NCI-H187 treated with DMSO at 0.1 percent for 48 hours (cell line): ENCODE results near the gene PTPN13.

Experiments used
- DNase-seq: peaks from one replicate; lab custom pipeline; 2025; lab: John Stamatoyannopoulos, UW

PTPN13 gene

DNA sequence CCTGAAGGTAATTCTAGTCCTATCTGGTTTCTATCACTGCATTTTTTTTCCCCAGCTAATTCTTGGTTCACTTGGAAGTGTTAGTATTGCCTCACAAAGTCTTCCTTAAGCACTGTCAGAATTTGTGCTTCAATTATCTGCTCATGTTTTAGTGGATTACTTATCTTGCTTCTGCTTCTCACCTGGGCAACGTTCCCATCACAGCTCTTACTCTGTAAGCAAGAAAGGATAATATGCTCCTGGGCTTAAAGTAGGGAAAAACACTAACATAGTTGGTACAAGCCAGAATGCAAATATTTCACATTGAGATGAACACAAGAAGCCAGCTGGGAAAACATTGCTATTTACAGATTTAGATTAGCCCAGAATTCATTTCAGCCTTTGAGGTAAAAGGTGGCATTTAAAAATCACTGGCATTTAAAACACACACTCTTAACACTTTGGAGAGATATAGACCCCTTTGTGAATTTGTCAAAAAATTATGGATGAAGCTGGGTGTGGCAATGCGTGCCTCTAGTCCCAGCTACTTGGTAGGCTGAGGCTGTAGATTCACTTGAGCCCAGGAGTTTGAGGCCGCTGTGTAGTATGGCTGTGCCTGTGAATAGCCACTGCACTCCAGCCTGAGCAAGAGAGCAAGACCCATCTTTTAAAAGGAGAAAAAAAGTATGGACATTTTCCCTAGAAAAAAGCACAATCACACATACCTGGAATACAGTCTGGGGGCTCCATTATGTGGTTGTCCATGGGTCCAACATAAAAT lies 6.6 kb upstream of the PTPN13 start:
- no peak for DNase-seq

- DNase-seq: no peak
Measured at GRCh38 chr4:86592553-86593249, 1.4 kb upstream of the PTPN13 start.

DNA sequence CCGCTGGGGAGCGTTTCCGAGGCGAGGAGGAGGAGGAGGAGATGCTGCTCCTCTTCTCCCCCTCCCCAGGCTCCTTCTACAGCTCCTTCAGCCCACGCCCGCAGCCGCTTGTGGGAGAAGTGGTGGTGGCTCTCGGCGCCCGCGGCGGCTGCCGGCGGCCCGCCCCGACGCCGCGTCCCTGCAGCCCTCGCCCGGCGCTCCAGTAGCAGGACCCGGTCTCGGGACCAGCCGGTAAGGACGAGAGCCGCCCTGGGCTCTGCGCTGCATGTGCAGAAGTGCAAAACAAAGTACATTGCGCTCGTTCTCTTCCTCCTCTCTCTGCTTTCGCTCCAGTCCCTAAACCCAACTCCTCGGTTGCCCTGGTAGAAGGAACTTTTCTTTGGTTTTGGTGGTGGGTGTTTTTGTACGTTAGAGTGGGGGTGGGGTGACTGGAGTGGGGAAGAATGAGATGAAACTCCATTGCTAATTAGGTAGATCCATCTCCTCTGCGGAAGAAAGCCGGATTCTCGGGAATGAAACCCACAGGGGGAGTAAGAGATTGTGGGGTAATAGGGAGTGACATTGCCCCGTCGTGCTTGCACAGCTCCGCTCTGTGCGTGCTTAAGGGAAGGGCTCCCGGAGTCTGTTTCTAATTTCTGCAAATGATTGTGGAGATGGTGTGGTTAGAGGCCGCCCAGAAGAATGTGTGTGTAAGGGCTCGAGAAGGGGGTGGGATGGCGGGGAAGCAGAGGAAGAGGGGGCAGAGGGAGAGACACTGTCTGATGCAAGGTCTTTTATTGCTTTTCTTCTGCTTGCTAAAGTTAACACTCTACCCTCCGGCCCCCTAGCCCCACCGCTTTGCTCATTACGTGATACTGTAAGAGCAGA lies 677 bp downstream of the PTPN13 start:
- DNase-seq: no peak

DNA sequence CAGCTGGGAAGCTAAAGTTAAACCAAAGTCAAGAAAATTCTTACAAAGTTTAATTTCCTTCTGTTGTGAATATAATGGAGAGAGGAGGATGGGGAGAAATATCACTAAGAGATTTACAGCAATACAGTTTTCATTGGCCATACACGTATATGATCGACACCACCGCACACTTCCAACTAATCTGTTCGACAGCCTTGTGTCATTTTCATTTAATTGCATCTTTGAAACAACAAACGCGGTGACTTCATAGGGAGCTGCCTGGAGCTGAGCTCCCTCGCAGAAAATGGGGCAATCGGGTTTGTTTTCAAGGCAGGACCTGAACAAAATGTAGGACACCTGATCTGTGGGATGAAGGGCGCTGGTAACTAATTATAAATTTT lies 1.3 kb downstream of the PTPN13 start:
- DNase-seq: no peak

GRCh38 chr4:86596807-86597206 lies 2.7 kb downstream of the PTPN13 start:
- no peak for DNase-seq

GRCh38 chr4:86600007-86600653 lies 6.0 kb downstream of the PTPN13 start:
- DNase-seq: no peak

GRCh38 chr4:86603311-86603885 lies 9.3 kb downstream of the PTPN13 start:
- no peak for DNase-seq

DNA sequence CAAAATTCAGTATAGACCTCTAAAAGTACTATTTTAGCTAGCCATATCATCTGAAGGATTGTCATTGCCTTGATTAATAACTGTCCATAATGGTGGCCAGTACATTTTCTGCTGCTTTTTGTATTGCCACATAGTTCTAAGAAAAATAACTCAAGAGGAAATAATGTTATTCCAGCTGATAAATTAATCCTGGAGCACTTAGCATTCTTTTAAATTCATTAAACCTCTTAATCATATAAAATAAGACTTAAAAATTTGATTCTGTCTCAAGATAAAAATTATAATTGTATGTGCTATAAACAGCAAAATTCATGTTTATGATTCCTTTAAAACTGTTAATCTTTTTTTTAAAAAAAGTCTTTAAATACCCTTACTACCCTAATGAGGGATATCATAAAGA lies 12.7 kb downstream of the PTPN13 start:
- DNase-seq: no peak

- no peak for DNase-seq
Measured at GRCh38 chr4:86608757-86609375, 14.8 kb downstream of the PTPN13 start.

DNA sequence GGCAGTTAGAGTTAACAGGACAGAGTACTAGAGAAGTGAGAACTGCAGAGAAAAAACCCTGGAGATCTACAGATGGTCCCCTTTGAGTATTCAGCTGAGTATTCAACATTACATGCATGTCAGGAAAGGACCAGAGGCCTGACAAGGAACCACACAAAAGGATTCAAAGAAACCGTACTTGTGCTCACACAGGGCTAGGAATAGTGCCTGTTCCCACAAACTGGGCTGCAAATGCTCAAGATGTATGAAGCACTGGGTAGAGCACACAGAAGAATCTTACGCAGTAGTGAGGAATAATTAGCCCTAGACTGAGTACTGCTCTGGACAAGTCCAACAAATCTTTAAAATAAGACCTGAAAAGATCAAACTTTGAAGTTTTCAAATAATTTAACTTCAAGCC lies 17.6 kb downstream of the PTPN13 start:
- DNase-seq: no peak

GRCh38 chr4:86613734-86614133 lies 19.6 kb downstream of the PTPN13 start:
- no peak for DNase-seq

- no peak for DNase-seq
Measured at GRCh38 chr4:86614865-86615264, 20.8 kb downstream of the PTPN13 start.

- DNase-seq: no peak
Measured at GRCh38 chr4:86615501-86615900, 21.4 kb downstream of the PTPN13 start.

DNA sequence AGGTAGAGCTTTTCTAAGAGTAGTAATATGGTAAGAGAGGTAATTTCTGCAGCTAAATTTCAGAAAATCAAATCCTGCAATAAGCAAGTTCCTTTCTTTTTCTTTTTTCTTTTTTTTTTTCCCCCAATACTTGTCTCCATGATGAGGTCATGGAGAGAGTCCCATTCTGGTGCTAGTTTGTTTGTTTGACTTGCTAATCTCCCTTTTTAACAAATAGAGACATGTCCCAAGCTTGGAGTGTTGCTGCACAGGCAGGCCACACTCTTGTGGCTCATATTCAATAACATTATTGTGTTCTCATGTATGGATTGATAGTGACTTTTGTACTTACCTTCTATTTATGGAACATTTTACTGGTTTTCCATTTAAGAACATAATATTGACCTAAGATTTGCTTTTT lies 25.5 kb downstream of the PTPN13 start:
- DNase-seq: no peak

- no peak for DNase-seq
Measured at GRCh38 chr4:86621435-86621834, 27.3 kb downstream of the PTPN13 start.

DNA sequence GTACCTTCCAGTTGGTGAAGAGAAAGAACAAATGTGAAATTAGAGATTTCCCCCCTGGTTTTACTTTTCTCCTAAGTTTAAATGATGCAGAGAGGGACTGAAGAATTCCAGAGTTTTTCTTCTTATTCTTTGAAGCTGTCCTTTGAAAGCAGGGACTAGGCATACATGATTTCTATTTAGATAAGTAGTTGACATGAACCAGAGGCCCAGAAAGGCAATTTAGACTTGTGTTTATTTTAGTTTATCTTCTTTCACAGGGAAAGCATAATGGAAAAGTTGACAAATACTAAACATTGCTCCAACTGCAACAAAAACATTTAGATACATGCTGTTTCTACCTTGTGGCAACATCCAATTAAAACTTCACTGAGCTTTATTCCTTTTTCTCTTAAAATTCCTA lies 32.0 kb downstream of the PTPN13 start:
- no peak for DNase-seq

DNA sequence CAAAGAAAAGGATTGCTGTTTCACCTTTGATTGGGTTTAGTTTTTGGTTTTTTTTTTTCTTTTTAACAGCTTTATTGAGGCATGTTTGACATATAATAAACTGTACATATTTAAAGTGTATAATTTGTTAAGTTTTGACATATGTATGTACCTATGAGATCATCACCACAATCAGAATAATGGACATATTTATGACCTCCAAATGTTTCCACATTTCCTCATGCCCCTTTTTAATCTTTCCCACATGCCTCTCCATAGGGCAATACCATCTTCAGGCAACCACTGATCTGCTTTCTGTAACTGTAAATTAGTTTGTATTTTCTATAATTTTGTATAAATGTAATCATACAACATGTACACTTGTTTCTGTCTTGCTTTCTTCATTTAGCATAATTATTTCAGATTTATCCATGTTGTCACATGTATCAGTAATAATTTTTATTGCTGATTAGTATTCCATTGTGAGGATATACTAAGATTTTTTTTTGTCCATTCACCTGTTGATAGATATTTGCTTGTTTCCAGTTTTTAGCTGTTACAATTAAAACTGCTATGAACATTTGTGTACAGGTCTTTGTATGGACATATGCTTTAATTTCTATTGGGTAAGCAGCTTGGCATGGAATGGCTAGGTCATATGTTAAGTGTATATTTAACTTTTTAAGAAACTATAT lies 33.5 kb downstream of the PTPN13 start:
- no peak for DNase-seq

- no peak for DNase-seq
Measured at GRCh38 chr4:86630629-86631028, 36.5 kb downstream of the PTPN13 start.

DNA sequence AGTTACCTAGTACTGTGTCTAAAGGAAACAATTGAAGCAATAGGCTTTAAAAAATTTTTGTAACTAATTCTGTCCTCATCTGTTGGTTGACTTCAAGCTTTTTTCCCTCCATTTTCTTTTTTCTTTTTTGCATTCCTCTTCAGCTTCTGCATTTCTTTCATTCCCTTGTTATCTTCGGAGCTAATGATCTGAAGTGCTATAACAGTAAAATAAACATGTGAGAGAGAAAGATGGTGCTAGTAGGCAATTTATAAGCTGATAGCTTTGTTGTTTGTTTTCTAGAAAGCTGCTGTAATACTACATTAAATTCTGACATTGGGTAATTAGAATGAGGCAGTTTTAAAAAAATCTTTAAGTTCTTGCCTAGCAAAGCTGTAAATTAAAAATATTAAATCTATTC lies 37.1 kb downstream of the PTPN13 start:
- DNase-seq: no peak

GRCh38 chr4:86633854-86634253 lies 39.7 kb downstream of the PTPN13 start:
- no peak for DNase-seq

GRCh38 chr4:86640469-86640868 lies 46.4 kb downstream of the PTPN13 start:
- no peak for DNase-seq
